IPS-20b (cell line): ENCODE measurements around the gene GARS1.

ENCODE experiments used
- H3K27ac ChIP-seq: one replicate; pipeline ENCODE4 v1.5.1; 2013; ENCODE audit warnings: low read length
- H3K27me3 ChIP-seq: 2 replicates; pipeline ENCODE4 v1.6.1; 2013; ENCODE audit warnings: mild to moderate bottlenecking, low read length, inconsistent platforms; ENCODE audit not compliant: insufficient read depth
- H3K36me3 ChIP-seq: 2 replicates; pipeline ENCODE4 v1.6.1; 2013; ENCODE audit warnings: low read depth, mild to moderate bottlenecking, inconsistent platforms, low read length, moderate library complexity; ENCODE audit not compliant: insufficient read depth
- H3K4me1 ChIP-seq: 2 replicates; pipeline ENCODE4 v1.6.1; 2013; ENCODE audit warnings: mild to moderate bottlenecking, control low read depth, inconsistent platforms, low read length, moderate library complexity; ENCODE audit not compliant: insufficient read depth
- H3K4me3 ChIP-seq: 2 replicates; pipeline ENCODE4 v1.5.1; 2013; ENCODE audit warnings: mild to moderate bottlenecking, low read length, inconsistent platforms
- H3K9ac ChIP-seq: 2 replicates; pipeline ENCODE4 v1.6.1; 2013; ENCODE audit warnings: low read depth, mild to moderate bottlenecking, inconsistent platforms, low read length, moderate library complexity
- H3K9me3 ChIP-seq: 2 replicates; pipeline ENCODE4 v1.6.1; 2013; ENCODE audit warnings: mild to moderate bottlenecking, low read depth, low read length, inconsistent platforms; ENCODE audit not compliant: insufficient read depth

The GARS1 gene

DNA sequence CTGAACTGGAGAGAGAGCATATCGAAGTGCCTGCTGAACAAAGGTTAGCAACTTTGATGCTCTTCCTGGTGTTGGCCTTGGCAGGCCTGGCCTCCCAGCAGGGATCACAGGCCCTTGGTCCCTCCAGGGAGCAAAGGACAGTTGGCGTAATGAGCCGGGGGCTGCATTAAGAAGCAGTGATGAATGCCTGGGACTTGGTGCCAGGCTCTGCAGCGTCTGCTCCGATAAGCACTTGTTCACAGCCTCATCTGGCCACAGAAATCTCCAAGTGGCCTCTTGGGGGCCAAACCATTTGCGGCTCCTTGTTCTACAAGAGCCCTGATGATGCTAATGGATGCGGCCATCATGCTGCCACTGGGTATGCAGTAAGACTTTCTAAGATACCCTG, 55.7 kb downstream of the GARS1 start:
- no peak overlapping the region for H3K4me3 ChIP-seq
- no peaks in the 10 kb centered on the region for H3K4me1 ChIP-seq
- H3K36me3 ChIP-seq, result peaks cover 10% of the 10 kb centered on the region
- H3K27ac ChIP-seq, result no peak overlapping the region
- no peaks in the 10 kb centered on the region for H3K9me3 ChIP-seq
- H3K9ac ChIP-seq, result no peak overlapping the region
- no peaks in the 10 kb centered on the region for H3K27me3 ChIP-seq

GRCh38 chr7:30652132-30652531, 57.5 kb downstream of the GARS1 start:
- Histone ChIP-seq H3K9me3 (no peaks in the 10 kb centered on the region), H3K36me3 (peaks cover 4% of the 10 kb centered on the region; the same call in 1 of the 2 replicates), H3K4me1 (no peaks in the 10 kb centered on the region), H3K27ac (no peak overlapping the region), H3K9ac (no peak overlapping the region), H3K4me3 (no peak overlapping the region), H3K27me3 (no peaks in the 10 kb centered on the region)

- no peak overlapping the region for H3K4me3 ChIP-seq
- H3K27me3 ChIP-seq, result no peaks in the 10 kb centered on the region
- H3K4me1 ChIP-seq, result no peaks in the 10 kb centered on the region
- no peaks in the 10 kb centered on the region for H3K9me3 ChIP-seq
- H3K36me3 ChIP-seq, result no peaks in the 10 kb centered on the region
- H3K9ac ChIP-seq, result no peak overlapping the region
- no peak overlapping the region for H3K27ac ChIP-seq
Measured at GRCh38 chr7:30652698-30653641, 58.3 kb downstream of the GARS1 start.

DNA sequence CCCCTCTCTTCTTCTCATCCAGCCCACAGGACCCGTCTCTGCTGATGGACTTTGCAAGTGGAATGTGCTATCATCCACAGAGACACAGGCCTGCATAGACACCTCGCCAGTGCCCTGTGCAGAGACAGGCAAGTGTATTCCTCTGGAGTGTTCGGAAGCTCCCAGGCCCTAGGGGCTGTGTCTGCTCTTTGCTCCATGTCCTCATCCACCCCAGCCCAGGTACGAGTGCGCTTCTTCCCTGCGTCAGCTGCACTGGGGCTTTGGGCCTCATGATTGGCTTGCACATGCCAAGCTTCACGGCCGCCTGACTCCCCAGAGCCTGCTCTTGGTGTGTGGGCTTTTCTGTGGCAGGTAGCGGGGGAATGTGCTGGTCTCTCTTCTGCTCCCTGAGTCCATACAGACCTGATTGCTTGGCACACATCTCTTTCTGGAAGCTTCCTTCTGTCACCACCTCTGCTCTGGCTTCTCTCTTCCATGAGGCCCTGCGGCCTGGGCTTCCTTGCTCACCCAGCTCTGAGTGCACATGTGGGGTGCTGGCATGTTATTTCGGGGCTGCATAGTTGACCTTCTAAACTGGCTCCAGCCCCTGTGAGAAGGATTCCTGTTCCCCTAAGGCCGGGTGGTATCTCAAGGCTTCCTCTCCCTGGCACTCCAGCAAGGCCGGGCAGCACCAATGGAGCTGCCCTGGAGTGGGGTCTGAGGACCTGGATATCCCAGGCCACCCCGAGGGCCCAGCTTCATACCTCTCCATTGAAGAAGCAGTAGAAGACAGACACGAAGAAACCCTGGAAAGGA, 59.8 kb downstream of the GARS1 start:
- Histone ChIP-seq H3K27ac (no peak overlapping the region), H3K27me3 (no peaks in the 10 kb centered on the region), H3K9me3 (no peaks in the 10 kb centered on the region), H3K4me3 (no peak overlapping the region), H3K4me1 (no peaks in the 10 kb centered on the region), H3K9ac (no peak overlapping the region), H3K36me3 (no peaks in the 10 kb centered on the region)

DNA sequence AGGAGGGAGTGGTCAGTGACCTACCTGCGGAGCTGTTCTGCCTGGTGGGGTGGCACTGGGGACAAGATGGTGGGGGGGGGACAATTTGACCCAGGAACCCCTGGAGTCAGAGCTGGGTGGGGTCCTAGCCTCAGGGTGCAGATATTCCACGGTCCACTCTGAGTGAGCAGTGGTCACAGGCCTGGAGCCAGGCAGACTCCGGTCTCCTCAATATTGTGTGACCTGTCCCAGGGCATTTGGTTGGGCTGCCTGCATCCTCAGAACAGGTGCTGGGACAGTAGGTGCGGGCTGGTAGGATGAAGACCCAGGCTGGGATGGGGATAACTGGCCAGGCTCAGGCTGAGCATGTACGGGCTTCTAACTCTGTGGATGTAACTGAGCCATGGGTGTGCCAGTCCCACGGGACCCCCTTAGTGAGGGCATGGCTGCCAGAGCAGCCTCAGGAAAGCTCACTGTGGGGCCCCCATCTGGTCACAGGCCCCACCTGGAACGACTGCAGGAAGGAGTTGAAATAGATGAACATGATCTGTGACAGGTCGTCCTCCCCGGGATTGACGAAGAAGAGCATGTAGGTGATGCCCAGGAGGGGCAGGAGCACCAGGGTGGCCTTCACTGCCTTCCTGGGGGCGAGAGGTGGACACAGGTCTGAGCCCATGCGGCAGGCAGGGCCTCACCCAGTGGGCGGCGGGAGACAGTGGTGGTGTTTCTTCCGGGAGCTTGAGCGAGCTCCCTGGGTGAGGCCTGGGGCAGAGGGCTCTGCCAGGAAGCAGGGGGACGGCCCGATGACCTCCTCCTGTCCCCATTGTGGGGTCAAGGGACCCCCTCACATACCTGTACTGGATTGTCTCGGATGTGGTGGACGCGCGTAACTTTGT, 60.7 kb downstream of the GARS1 start:
- no peak overlapping the region for H3K4me3 ChIP-seq
- H3K27me3 ChIP-seq, result no peaks in the 10 kb centered on the region
- H3K9me3 ChIP-seq, result no peaks in the 10 kb centered on the region
- H3K27ac ChIP-seq, result no peak overlapping the region
- no peaks in the 10 kb centered on the region for H3K4me1 ChIP-seq
- H3K36me3 ChIP-seq, result no peaks in the 10 kb centered on the region
- H3K9ac ChIP-seq, result no peak overlapping the region

- Histone ChIP-seq H3K27me3 (no peaks in the 10 kb centered on the region), H3K9me3 (no peaks in the 10 kb centered on the region), H3K4me1 (no peaks in the 10 kb centered on the region), H3K36me3 (no peaks in the 10 kb centered on the region), H3K4me3 (no peak overlapping the region), H3K27ac (no peak overlapping the region), H3K9ac (no peak overlapping the region)
Measured at GRCh38 chr7:30656006-30656957, 61.6 kb downstream of the GARS1 start.

GRCh38 chr7:30657131-30657530, 62.5 kb downstream of the GARS1 start:
- Histone ChIP-seq H3K9ac (no peak overlapping the region), H3K36me3 (no peaks in the 10 kb centered on the region), H3K4me1 (no peaks in the 10 kb centered on the region), H3K27ac (no peak overlapping the region), H3K9me3 (no peaks in the 10 kb centered on the region), H3K27me3 (no peaks in the 10 kb centered on the region), H3K4me3 (no peak overlapping the region)

DNA sequence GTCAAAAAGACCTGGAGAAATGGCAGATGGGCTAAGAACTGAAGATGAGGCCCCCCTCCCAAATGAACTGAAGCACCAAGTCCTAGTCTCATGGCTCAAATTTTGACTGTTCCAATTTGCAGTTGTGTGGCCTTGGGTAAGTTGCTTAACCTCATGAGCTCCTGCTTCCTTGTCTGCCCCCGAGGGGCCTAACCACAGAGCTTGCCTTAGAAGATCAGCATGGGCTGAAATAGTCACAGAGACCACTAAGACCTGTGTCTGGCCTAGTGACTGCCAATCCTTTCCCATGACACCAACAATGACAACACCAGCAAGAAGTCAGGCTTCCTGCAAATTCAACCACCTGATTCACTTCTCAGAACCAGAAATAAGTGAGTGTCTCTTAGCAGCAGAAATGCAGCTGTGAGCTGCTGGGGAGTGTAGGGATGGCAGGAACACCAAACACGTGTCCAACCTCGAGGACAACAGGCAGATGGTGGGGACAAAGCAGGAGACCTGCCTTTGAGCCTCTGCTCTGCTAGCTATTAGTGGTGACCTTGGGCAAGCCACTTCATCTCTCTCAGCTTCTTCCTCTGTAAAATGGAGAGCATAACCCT, 63.9 kb downstream of the GARS1 start:
- no peaks in the 10 kb centered on the region for H3K27me3 ChIP-seq
- H3K4me3 ChIP-seq, result no peak overlapping the region
- no peaks in the 10 kb centered on the region for H3K36me3 ChIP-seq
- H3K27ac ChIP-seq, result no peak overlapping the region
- H3K9ac ChIP-seq, result no peak overlapping the region
- no peaks in the 10 kb centered on the region for H3K9me3 ChIP-seq
- no peaks in the 10 kb centered on the region for H3K4me1 ChIP-seq

- Histone ChIP-seq H3K4me3 (no peak overlapping the region), H3K9me3 (no peaks in the 10 kb centered on the region), H3K4me1 (no peaks in the 10 kb centered on the region), H3K9ac (no peak overlapping the region), H3K27me3 (no peaks in the 10 kb centered on the region), H3K36me3 (no peaks in the 10 kb centered on the region), H3K27ac (no peak overlapping the region)
Measured at GRCh38 chr7:30659312-30659711, 64.6 kb downstream of the GARS1 start.

DNA sequence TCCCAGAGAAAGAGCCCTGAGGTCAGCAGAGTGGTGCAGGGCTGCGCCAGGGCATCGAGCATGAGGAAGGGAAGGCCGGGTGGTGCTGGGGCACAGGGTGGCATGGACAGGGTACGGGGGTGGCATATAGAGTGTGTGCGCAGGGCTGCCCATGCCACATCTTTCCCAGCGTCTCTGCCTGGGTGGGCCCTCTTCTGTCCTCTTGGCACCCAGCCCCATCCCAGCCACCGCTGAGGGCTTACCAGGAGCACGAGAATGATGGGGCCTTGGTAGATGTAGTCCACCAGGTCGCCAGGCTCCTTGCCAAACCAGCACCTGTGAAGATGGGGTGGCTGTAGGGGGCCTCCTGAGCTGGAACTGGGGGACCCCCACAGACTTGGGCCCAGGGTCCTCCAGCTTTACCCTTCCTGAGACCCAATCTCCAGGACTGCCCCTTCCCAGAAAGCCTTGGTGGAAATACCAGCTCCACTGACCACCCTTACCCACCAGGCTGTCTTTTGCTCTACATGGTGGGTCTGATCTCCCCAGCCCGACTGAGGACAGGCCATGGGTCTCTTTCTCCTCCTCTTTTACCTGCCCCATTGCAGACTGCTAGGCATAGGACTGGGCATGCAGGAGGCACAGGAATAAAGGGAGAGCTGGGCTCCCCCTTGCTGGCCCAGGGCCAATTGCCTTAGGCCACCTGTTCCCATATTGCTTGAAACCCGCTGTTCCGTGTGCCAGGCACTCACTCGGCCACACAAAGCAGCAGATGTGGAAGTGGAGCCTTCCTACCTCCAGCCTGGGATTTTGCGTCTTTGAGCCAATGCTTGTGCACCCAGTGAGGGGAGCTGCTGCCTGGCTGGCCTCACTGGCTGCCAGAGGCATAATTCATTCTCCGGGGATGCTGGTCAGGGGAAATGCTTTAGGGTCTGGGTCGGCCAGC, 65.9 kb downstream of the GARS1 start:
- Histone ChIP-seq H3K4me3 (no peak overlapping the region), H3K27ac (no peak overlapping the region), H3K4me1 (no peaks in the 10 kb centered on the region), H3K9me3 (no peaks in the 10 kb centered on the region), H3K27me3 (no peaks in the 10 kb centered on the region), H3K9ac (no peak overlapping the region), H3K36me3 (no peaks in the 10 kb centered on the region)
